B cell (primary cell): Measurements from ENCODE around the gene NPAS1.

Experiments
- CTCF ChIP-seq: fragments of 200-600 bp; IDR thresholded peaks from one replicate; pipeline ENCODE4 v1.8.0; 2022; ENCODE audit warnings: antibody characterized with exemption, mild to moderate bottlenecking
- EZH2 ChIP-seq: IDR thresholded peaks from 2 replicates; pipeline ENCODE4 v1.6.1; 2012; ENCODE audit warnings: borderline replicate concordance, low read depth, mild to moderate bottlenecking, moderate library complexity, low read length; ENCODE audit not compliant: insufficient read depth, poor library complexity, severe bottlenecking

GRCh38 chr19:47021536-47022139, 2.0 kb downstream of the NPAS1 start:
- TF ChIP-seq CTCF: no peak
- TF ChIP-seq EZH2: peak; percentile 43
